Stimulated activated CD8-positive, alpha-beta memory T cell treated with anti-CD3 and anti-CD28 coated beads, Interleukin-7, amount 100 ng/mL, for 1 hour (primary cell): Measurements from ENCODE around the gene FOXRED1.
"Not testable (repeated sequence)": the region's sequence is repeated elsewhere in the genome, so short reads cannot be mapped to it uniquely, and the experiment has no call there.

Experiments
- DNase-seq, 2 donors: peaks; one replicate each; pipeline ENCODE4 v3.0.0-alpha.2; 2020; ENCODE audit warnings: low read depth in 2 of 2

The FOXRED1 gene

DNA sequence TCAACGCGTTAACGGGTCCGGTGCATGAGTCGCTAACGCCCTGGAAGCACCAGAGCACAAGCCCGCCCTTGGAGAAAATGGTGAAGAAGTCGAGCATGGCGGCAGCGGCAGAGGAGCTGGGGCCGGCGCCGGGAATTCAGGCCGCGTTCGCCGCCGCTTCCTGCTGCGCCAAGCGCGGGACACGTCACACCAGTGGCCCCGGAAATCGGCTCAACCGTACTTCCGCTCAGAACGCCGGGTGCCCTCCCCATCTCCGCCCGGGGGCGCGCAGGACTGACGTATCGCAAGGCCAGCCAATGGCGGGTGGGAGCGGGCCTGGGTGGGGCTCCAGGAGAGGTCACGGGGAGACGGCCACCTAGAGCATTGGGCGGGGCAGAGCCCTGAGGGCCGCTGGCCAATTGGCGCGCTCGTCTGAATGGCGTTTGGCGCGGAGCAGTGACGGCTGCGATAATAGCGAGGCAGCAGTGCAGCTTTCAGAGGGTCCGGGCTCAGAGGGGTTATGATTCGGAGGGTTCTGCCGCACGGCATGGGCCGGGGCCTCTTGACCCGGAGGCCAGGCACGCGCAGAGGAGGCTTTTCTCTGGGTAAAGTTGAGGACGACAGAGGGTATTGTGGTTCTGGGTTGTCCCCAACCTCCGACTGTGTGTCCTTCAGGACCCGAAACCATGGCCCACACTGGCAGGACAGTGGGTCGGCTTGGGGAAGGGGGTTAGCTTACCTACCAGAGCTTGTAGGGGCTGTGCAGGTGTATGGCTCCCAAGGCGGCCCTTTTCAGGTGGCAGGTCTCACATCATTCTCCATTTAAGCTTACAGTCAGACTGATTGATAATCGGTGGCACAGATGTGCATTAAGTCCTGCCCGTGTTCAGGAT lies at the start of gene FOXRED1, which contains the start of gene SRPRA:
Gene FOXRED1 (plus strand): TSS at position 447 of the 872 bp plus-strand sequence. CDS start 53 bp downstream, at position 500.
Gene SRPRA (minus strand): TSS at position 188 of the 872 bp plus-strand sequence. CDS start 91 bp downstream, at position 97.
- DNase-seq: peak; percentile 98 to 100

DNA sequence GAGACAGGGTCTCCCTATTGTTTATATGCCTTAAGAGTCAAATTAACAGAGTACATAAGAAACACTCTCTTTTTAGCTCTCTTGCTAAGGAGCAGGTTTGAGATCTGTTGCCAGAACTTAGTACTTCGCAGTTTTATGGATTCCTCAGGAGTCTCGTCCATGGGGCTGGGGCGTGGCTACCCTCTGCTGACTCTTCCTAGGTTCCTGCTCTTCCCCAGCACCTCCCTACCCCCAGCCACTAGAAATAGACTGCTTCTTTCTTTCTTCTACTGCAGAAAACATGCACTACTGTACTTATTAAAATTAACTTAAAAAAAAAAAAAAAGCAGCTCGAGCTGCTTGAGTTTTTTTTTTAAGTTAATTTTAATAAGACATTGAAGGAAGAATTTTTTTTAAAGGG lies 49.4 kb upstream of the FOXRED1 start:
- no peak for DNase-seq

DNA sequence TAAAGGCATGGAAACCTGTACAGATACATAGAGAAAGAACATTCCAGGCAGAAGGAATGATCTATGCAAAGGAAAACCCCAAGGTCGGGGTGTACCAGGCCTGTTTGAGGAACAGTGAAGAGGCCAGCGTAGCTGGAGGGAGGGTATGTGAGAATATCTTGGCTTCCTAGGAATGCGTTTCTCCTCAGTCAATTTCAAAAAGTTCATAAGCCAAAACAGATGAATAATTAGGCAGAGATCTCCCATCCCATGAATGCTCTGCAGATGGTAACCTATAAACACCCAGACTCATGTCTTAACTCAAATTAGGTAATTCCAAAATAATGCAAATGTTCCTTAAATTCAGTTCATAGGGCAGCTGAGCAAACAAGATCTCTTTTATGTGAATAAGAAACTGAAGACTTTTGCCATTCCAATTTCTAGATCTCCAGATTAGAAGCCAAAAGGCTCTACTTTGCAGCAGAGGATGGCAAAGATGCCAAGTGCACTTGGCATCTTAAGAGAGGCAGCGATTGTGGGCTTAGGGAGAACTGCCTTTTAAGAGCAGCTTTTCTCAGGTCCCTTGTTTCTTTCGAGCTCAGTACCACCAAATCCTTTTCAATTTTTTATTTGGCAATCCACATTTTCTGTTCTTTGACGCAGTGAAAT lies 44.2 kb upstream of the FOXRED1 start:
- DNase-seq: no peak

DNA sequence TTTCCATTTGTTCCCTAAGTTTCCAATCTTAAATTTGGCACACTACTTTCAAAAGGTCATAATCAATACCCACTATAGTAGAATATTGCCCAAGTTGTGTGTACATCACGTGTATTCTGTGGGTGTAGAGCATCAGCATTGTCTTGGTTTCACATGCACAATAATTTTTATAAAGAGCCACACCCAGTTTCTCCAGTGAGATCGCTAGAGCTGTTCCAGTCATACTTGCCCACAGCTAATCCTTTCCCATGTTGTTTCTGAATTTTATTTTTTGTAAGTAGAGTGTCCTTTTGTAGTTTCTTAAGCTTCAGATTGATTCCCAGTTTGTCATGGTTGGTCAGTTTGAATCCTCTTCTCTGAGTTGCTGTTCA lies 43.7 kb upstream of the FOXRED1 start:
- no peak for DNase-seq

DNA sequence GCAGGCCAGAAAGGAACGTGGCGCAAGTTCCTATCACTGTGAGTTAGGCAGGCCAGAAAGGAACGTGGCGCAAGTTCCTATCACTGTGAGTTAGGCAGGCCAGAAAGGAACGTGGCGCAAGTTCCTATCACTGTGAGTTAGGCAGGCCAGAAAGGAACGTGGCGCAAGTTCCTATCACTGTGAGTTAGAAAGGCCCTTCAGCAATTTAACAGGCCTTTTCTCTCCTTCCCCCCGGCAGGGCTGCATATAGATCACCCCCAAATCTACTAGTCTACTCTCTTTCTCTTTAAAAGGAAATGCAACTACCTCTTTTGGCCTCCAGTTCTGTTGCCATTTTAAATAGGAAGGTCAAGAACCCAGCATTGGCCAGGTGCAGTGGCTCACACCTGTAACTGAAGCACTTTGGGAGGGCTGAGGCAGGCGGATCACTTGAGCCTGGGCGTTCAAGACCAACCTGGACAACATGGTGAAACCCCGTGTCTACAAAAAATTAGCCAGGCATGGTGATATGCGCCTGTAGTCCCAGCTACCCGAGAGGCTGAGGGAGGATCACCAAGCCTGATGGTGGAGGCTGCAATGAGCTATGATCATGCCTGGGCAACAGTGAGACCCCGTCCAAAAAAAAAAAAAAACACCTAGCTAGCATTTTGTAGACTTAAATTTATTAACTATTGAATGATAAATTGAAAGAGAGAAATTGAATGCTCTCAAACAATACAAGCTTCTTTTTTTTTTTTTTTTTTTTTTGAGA lies 42.4 kb upstream of the FOXRED1 start:
- DNase-seq: no peak

DNA sequence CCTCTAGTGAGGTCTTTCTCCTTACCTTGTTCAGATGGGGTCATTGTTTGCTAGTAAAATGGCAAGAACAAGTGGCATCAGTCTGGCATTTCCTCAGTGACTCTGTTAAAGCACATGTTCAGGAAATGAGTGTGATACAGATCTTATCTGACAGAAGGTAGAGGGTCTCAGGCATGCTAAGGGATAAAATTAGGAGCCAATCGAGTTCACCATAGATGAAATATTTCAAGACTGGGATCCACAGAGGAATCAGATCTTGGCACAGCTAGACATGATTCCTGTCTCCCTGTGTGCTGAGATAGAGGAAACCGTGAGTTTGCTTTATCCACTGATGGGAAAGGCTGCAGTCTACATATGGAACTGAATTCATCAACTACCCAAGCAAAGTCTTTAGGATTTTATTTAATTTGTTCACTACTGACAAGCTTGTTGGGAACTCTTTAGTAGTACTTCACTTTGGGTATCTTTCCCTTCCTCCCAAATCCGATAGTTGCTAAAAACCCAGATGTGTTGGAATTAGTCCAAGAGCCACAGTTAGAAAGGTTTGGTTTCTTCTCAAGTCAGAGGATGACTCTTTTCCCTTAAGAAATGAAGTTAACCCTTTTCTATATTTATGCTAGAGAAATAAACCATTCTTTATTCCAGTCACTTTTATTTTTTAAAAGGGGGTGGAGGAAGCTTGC lies 39.0 kb upstream of the FOXRED1 start:
- no peak for DNase-seq

DNA sequence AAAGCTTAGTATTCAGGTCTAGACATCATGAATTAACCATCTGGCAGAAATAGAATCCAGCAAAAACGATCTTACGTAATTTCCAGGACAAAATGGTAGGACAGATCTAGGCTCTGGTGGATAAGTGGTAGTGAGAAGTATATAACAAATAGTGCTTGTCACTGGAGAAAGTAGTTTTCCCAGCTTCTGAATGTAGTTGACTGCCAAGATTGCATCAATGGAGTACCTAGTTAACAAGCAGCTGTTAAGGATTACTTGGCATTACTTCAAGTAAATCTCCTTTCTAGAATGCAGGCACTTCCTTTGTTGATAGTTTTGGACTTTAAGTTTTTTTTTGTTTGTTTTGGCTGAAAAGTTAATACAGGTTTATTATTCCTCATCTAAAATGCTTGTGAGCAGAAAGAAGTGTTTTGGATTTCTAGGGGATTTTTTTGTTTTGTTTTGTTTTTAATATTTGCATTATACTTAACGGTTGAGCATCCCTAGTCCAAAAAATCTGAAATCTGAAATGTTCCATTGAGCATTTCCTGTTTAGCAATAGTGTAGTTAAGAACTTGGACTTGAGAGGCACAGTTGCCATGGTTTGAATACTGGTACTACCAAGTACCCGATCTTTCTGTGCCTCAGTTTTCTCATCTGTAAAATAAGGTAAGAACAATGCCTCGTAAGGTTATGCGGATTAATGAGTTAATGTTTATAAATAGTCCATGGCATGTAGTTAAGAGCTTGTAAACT lies 37.1 kb upstream of the FOXRED1 start:
- DNase-seq: no peak

DNA sequence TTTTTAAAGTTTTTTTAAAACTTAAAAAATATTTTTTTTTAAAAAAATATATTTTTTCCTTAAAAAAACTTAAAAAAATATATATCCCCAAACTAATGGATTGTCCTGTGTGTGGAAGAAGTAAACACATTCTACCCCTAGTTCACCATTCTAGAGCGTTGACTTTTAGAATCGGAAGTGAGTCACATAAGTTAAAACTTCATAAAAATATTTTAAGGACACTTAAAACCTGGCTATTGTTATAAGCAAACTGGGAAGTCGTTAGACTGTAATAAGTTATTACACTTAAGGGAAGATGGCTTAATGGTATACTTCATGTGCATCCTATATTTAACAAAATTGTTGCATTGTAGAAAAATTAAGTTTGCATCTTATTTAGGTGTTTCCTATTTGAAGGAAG lies 36.3 kb upstream of the FOXRED1 start:
- DNase-seq: no peak

DNA sequence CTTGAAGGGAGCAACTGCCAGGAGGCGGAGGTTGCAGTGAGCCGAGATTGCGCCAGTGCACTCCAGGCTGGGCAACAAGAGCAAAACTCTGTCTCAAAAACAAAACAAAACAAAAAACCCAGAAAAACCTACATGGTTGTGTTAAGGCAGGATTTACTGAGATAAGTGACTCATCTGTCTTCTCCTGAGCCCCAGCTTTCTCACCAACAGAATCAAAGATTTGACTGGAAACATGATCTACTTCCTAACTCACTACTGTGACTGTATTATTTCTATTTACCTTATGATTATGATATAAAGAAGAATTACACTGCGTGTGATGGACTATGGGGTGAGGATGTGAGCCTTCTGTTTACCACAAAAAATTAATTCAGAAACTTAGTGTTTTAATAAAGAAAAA lies 35.6 kb upstream of the FOXRED1 start:
- no peak for DNase-seq

DNA sequence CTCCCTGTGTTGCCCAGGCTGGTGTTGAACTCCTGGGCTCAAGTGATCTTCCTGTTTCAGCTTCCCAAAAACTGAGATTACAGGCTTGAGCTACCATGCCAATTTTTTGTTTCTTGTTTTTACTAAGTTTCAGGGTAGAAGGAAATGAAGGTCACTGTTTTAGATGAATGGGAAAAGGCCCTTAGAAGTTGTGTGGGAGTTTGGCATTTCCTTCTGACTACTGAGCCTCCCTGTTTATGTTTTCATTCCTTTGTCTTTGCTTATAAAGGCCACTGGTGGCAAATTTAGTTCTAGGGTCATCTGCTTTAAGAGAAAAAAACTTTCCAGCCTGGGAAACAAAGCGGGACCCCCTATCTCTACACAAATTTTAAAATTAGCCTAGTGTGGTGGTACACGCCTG lies 22.3 kb upstream of the FOXRED1 start:
- DNase-seq: no peak

DNA sequence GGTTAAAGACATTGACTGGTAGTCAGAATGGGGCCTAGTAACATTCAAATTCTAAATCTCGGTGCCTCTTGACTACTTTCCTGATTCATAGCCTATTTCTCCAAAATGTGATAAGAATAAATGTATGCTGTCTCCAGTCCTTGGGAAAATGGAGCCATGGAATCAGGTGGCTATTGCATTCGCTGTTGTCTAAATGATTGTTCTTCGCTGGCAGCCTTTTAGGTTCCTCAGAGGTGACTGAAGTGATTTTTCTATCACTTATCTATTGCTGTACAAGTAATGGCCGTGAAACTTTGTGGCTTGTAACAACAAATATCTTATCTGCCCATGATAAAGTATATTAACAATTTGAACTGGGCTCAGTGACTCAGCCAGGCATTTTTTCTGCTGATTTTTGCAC lies 15.7 kb upstream of the FOXRED1 start:
- no peak for DNase-seq

DNA sequence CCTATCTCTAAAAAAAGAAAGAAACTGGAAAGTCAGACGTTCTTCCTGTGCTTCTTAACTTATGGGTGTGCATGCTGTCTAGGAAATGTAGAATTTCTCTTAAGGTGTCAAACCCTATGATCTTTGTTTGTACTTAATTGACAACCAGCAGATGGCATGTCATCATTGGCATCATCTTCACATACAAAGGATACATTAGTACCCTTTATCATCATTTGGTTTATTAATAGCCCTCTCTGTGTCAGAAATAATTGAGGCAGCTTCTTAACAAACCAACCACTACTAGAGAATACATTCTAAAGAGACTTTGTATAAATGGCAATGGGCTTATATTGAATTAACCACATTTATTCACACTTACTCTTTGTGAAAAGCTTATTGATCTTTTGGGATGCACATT lies 14.1 kb upstream of the FOXRED1 start:
- DNase-seq: no peak

DNA sequence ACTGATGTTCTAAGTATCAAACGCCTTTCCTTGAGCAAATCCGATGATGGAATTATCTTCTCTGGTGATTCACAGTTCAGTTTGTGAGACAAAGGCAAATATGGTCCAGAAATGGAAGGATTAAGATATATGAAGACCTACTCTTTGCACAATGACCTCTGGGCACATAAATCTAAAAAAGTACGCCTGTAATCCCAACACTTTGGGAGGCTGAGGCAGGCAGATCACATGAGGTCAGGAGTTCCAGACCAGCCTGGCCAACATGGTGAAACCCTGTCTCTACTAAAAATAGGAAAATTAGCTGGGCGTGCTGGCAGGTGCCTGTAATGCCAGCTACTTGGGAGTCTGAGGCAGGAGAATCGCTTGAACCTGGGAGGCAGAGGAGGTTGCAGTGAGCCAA lies 13.4 kb upstream of the FOXRED1 start:
- DNase-seq: not testable (repeated sequence)

DNA sequence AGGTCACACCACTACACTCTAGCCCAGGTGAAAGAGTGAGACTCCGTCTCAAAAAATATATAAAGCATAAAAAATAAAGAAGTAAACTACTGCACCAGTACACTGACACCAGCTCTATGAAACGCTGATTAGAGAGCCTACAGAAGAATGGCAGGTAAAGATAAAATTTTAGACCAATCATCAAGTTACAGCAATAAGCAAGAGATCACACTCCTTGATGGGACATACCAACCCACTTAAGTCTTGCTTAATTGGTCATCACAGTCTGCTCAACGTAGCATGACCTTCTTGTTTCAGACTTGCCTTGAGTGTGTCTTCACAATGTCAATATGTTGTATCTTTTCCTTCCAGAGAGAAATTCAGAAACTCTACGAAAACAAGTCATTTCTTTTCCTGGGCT lies 12.7 kb upstream of the FOXRED1 start:
- no peak for DNase-seq

DNA sequence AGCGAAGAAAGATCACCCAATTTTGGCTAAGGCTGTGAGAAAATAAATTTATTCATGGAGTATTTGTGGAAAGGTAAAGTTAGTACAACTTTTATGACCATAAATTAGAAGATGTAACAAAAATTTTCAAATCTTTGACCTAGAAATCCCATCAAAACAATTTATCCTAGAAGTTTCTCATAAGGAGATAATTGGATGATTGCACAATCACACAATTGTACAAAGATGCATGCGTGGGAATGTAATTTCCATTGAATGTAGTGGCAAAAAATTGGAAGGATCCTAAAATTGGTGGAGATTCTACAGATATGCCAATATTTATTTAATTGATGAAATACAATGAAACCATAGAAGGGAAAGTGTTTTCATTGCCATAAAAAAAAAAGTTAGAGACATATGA lies 11.8 kb upstream of the FOXRED1 start:
- no peak for DNase-seq

DNA sequence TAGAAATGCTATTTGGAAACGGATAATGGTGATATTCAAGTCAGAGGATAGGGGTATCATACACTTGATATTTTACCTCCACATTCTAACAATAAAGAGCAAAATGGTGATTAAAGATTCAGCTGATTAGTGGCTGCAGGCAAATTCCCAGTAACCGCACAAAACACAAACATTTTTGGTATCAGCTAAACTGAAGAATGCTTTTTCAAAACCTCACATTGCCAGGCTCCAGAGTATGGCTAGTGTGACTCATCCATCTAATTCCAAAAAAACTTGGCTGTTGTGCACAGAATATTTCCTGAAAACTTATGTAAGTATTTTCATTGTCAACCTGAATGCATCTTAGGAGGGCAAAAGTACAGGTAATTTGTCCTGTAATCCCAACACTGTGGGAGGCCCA lies 11.2 kb upstream of the FOXRED1 start:
- DNase-seq: no peak

DNA sequence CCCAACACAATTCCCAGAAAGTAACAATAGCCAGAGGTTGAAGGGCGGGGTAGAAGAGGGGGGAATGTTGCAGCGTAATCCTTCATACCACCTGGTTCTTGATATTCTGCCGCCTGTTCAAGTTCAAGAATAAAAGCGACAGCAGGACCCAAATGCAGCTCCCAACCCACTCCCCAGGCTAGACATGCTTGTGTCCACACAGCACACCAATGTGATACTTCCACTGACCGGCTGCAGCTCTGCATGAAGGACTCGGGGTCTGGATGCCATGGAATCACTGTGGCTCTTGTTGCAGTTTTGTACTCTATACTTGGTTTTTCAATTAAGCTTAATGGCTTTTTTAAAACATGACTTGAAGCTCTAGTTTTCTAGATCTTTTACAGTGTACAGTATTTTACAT lies 6.7 kb upstream of the FOXRED1 start:
- no peak for DNase-seq

DNA sequence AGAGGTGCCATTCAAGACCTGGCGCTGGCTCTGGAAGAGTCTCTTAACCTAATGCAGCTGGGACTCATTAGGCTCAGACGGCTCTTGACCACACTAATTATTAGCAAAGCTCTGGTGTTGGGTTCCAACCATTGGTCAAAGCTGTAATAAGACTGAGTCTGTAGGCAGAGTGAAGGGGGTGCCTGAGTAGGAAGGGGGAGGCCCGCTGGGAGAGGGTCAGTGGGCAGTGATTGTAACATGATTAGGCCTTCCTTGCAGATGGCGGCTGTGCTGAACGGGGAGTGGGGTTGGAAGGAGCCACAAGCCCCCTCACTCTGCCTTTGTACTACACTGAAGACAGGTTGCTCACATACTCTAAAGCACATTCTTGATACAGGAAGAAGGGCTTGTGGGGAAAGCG lies 5.5 kb upstream of the FOXRED1 start:
- no peak for DNase-seq

DNA sequence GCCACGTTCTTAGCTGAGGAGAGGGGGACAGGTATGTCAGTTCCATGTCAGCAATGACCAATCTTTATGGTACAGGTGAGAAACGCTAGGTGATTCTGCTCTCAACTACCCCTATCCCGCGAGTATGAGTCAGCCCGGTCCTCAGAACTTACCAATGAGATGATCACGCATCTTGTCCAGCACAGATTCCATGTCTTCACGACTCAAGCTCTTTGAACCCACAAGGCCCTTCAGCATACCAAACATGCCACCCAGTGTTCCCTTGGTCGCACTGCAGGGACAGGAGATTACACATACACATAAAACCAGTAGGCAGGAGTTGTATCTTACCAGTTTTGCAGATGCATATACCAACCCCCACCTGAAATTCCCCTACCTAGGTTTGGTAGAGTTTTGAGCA lies 3.1 kb upstream of the FOXRED1 start:
- DNase-seq: no peak

DNA sequence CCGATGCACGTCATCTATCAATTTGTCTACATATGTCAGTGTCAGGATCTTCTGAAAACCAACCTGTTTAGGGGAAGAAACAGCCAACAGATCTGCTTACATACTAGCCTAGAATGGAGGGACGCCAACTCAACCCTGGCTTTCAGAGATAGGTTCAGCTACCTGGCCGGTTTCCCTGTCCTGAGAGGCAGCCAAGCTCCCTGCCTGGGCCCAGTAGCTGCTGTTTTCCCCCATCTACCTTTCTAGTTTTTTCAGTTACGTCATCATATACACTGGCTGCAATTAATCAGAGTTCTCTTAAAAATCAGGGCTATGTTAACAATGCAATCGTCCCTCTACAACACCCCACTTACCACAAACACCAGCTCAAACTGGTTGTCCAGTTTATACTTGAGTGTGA lies 1.3 kb upstream of the FOXRED1 start:
- no peak for DNase-seq

DNA sequence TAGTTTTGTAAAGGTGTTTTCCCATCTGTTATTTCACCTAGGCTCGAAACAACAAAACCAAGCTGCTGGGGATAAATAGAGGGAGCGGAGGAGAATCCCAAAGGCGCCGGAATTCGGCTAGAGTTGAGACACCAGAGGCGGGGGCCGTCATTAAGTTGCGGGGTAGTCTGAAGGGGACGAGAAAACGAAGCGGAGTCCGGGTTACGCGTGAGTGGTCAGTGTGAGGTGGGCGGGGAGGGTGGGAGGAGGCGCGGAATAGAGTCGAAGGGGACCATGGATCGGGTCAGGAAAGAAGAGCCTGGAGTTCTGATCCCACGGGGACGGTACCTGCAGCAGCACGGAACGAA lies 620 bp upstream of the FOXRED1 start:
- no peak for DNase-seq
